PFSK-1 (cell line): Measurements from ENCODE around the gene CNDP2.

Experiments used
- POLR2AphosphoS5 ChIP-seq: IDR thresholded peaks from 2 replicates; pipeline ENCODE4 v1.6.1; 2012; ENCODE audit warnings: low read depth, mild to moderate bottlenecking, control low read depth, low read length, moderate library complexity
- SIN3A ChIP-seq: IDR thresholded peaks from 2 replicates; pipeline ENCODE4 v1.6.1; 2012; ENCODE audit warnings: mild to moderate bottlenecking, low read length, moderate library complexity, borderline replicate concordance; ENCODE audit not compliant: insufficient read depth

DNA sequence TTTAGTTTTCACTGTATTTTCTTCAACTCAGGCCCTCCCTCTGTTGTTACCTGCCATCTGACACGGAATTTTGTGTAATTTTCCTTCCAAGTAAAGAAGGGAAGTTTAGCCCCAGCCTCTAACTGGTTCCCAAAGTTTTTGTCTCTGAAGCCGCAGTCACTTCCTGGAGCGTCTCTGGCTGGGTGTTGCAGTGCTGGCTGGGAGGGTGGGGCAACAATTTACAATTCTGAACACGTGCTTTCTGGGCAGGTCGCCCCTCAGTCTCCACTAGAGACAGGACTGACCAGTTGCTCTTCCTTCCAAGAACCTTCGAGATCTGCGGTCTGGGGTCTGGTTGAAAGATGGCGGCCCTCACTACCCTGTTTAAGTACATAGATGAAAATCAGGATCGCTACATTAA, 3.5 kb downstream of the CNDP2 start:
- 0 out of 2 replicates have a peak, but pooled peaks have one; percentile 28 for TF ChIP-seq POLR2AphosphoS5
- 0 out of 2 replicates have a peak, but pooled peaks have one; percentile 15 for TF ChIP-seq SIN3A
